PC-3 (cell line): ENCODE measurements around the gene PNLIP.

Source experiments
- EZH2 ChIP-seq: fragments of 300-600 bp; sonication (generic); IDR thresholded peaks from one replicate; pipeline ENCODE4 v1.6.1; 2017; ENCODE audit warnings: antibody characterized with exemption, mild to moderate bottlenecking, low read length; ENCODE audit not compliant: unreplicated experiment
- TF ChIP-seq, protein P1 (sequence below): fragments of 300-600 bp; sonication (generic); conservative IDR thresholded peaks from 2 replicates; pipeline ENCODE4 v1.5.1; 2017; ENCODE audit warnings: antibody characterized with exemption, low read depth, mild to moderate bottlenecking, low read length

DNA sequence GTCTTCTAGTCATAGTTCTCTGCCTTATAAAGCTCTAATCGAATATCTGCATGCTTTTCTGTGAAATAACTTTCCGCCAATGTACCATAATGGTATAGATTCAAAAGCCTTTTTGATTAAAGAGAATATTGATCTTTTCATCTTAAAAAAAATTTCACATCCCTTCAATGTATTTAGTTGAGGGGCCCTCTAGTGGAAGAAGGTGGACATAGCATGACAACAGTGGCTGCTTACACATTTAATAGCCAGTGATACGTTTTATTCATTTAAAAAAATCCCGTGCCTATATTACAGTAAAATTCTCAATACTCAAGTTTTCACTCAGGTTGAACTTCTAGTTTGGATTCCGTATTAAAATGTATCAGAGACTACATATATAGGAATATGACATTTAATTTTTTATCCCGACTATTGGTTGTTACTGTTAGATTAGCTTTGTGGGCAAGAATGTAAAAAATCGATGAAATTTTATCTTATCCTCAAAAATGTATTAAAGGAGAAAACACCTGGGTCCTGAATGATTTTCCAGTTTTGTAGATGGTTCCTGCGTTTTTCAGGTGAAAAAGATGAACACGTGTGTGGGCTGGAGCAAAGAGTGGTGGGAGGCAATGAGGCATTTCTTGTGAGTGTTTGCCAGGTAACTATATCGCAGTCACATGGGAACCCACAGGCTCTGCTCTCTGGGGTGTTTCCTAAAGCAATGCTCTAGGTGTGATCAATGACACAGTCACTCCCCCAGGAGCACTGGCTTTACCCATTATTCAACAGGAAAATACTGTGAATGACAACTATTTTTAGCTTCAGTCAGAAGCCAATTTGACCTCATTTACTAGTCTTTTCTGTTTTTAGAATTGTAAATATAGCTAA lies 24.1 kb upstream of the PNLIP start:
- TF ChIP-seq, protein P1, sequence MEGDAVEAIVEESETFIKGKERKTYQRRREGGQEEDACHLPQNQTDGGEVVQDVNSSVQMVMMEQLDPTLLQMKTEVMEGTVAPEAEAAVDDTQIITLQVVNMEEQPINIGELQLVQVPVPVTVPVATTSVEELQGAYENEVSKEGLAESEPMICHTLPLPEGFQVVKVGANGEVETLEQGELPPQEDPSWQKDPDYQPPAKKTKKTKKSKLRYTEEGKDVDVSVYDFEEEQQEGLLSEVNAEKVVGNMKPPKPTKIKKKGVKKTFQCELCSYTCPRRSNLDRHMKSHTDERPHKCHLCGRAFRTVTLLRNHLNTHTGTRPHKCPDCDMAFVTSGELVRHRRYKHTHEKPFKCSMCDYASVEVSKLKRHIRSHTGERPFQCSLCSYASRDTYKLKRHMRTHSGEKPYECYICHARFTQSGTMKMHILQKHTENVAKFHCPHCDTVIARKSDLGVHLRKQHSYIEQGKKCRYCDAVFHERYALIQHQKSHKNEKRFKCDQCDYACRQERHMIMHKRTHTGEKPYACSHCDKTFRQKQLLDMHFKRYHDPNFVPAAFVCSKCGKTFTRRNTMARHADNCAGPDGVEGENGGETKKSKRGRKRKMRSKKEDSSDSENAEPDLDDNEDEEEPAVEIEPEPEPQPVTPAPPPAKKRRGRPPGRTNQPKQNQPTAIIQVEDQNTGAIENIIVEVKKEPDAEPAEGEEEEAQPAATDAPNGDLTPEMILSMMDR: peak; percentile 75
- TF ChIP-seq EZH2: no peak
